ENCODE results near the gene GMNC. TPM values are rescaled to one million over a fixed set of nuclear protein-coding genes. Genes with fewer than 3 reads are reported as not detected.

Gene GMNC, protein sequence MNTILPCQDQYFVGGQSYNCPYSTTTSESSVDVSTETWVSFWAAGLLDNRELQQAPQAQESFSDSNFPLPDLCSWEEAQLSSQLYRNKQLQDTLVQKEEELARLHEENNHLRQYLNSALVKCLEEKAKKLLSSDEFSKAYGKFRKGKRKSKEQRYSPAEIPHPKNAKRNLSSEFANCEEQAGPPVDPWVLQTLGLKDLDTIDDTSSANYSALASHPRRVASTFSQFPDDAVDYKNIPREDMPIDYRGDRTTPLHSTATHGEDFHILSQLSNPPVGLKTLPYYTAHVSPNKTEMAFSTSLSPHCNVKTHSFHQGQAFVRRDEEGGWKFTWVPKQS
- 1 to 10 TPM; 1.4 to 2.2 TPM for total RNA-seq
- polyA plus RNA-seq (ENCODE audit: insufficient read length in 2 of 2), result 1 to 10 TPM; 1.8 to 2.9 TPM
- long read RNA-seq, donor 1, result 0 reads
- long read RNA-seq, donor 2, result 0 reads
- long read RNA-seq, donor 3, partial matches to known transcripts, result 0 of 1 reads
- long read RNA-seq, donor 3, other reads (novel, unspliced or antisense), result 0 of 1 reads
- long read RNA-seq, donor 4, result 0 reads

DNA sequence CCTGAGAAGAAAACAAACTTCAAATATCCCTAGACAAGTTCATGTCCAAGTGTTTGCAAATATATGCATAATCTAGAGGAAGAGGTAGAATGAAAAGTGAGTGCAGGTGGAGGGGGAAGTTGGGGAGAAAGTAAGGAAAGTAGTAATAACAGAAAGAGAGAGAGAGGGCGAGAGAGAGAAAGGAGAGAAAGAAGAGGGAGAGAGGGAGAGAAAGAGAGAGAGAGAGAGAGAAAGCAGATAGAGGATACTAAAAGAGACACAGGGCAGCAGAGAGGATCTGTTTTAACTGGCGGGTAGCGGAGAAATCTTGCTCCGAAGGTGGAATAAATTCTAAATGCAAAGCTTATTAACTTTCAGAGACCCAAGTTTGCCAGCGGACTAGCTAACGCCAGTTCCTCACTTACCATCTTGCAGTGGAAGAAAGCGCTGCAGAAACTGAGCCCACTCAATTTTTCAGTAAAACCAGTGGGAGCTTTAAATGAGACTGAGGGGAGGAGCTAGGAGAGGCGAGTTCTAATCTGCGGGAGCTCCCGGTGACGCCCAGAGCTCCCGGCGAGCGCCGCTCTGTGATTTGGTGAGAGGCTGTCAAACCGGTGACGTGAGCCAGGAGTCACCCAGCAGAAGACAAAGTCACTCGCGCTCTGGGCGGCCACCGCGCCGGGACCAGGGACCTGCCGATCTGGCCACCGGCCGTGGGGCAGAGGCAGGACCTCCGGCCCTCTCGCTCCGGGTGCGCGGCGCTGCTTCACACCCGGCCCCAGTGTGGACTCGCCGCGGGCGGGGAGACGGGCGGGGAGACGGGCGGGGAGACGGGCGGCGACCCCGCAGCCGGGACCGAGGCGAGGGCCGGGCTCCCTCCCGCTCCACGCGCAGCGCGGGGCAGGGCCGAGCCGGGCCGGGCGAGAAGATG is at the start of gene GMNC:
Gene GMNC, minus strand, starts transcription at position 486 of the 910 bp plus-strand sequence. Its CDS starts 79 bp downstream, at position 407.
- peak in 5 of 6 donors; percentile 33 to 86 (median 45) for DNase-seq (ENCODE audit: low read depth in 4 of 6, low spot score in 6 of 6)
- H3K36me3 ChIP-seq (ENCODE audit: control insufficient read depth, insufficient read depth, low read length), result no peaks in the 10 kb centered on the region
- no peak within 1 kb of the TSS for H3K27ac ChIP-seq (ENCODE audit: low read depth, low read length)
- peaks cover 15% of the 10 kb centered on the region for H3K27me3 ChIP-seq (ENCODE audit: control insufficient read depth, insufficient read depth, low read length)
- WGBS (ENCODE audit: insufficient coverage), result 1% methylated on average over 53 of the region's 58 CpGs
- H3K4me3 ChIP-seq (ENCODE audit: low read depth, low read length), result peak within 1 kb of the TSS; percentile 34
- H3K9me3 ChIP-seq (ENCODE audit: control insufficient read depth, insufficient read depth, low read length), result no peaks in the 10 kb centered on the region
- no peaks in the 10 kb centered on the region for H3K4me1 ChIP-seq (ENCODE audit: control insufficient read depth, insufficient read depth, low read length)

DNA sequence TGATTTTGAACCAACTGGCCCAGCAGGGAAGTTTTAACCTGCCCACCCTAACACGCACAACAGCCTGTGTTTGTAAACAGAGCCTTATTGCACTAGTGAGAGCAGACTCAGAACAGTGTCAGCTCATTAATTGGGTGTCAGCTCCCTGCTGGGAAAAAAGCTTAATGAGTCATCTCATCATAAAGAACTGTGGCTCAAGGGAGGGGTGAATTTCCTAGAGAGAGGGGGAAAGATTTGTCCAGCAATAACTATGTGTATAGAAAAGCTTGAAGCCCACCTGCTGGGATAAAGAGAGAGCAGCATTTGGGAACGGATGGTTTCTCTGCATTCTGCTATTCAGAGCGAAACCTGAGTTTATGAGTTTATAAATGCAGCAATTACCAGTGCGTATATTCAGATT is 48.9 kb upstream of the GMNC start:
- no CpG with 5 or more reads among the region's 4 CpGs for WGBS (ENCODE audit: insufficient coverage)
- H3K27me3 ChIP-seq (ENCODE audit: control insufficient read depth, insufficient read depth, low read length), result no peaks in the 10 kb centered on the region
- peak in 3 of 6 donors; percentile 0 to 75 (median 42) for DNase-seq (ENCODE audit: low read depth in 4 of 6, low spot score in 6 of 6)

DNA sequence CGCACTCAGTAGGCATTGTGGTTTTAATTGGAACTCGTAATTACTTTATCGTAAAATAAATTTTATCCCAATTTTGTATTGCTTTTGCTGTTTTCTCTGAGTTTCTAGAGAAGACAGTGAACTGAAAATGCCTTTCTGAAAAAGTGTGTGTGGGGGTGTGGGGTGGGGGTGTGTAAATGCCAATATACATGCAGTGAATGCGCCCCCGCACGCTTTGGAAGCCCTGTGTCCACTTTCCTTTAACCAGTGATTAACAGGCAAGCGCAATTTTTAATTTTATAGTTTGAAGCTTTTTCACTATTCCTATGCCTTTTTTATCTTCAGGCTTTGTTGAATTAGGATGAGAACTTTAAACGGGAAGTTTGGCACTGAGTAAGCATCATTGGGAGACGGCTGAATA is 47.4 kb upstream of the GMNC start:
- WGBS (ENCODE audit: insufficient coverage), result no CpG with 5 or more reads among the region's 9 CpGs
- Histone ChIP-seq H3K4me1 (ENCODE audit: control insufficient read depth, insufficient read depth, low read length) (no peaks in the 10 kb centered on the region), H3K27me3 (ENCODE audit: control insufficient read depth, insufficient read depth, low read length) (no peaks in the 10 kb centered on the region), H3K27ac (ENCODE audit: low read depth, low read length) (no peak overlapping the region), H3K36me3 (ENCODE audit: control insufficient read depth, insufficient read depth, low read length) (no peaks in the 10 kb centered on the region), H3K9me3 (ENCODE audit: control insufficient read depth, insufficient read depth, low read length) (peaks cover 3% of the 10 kb centered on the region), H3K4me3 (ENCODE audit: low read depth, low read length) (no peak overlapping the region)
- no peak for DNase-seq (ENCODE audit: low read depth in 4 of 6, low spot score in 6 of 6)

More for the DNA sequence above, 48.9 kb upstream of the GMNC start:
- Histone ChIP-seq H3K4me1 (ENCODE audit: control insufficient read depth, insufficient read depth, low read length) (no peaks in the 10 kb centered on the region), H3K9me3 (ENCODE audit: control insufficient read depth, insufficient read depth, low read length) (no peaks in the 10 kb centered on the region), H3K36me3 (ENCODE audit: control insufficient read depth, insufficient read depth, low read length) (no peaks in the 10 kb centered on the region), H3K27ac (ENCODE audit: low read depth, low read length) (no peak overlapping the region), H3K4me3 (ENCODE audit: low read depth, low read length) (no peak overlapping the region)

DNA sequence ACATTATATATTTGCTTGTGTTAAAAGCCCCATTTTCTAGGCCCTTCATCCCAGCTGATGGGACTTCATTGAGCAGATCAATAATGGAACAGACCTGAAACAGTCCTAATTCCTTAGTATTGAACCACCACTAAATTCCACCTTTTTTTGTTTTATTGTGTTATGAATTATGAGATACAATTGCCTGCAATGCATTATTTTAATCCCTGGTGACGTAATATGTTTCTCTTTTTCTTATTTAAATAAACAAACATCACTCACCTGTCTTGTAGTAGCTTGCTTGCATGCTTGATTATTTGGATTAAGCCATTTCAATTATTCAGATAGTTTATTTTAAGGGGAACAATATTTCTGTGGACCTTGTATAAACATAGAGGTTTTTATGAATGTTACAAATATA is 40.7 kb upstream of the GMNC start:
- no peak overlapping the region for H3K4me3 ChIP-seq (ENCODE audit: low read depth, low read length)
- no peaks in the 10 kb centered on the region for H3K27me3 ChIP-seq (ENCODE audit: control insufficient read depth, insufficient read depth, low read length)
- no peak overlapping the region for H3K27ac ChIP-seq (ENCODE audit: low read depth, low read length)
- DNase-seq (ENCODE audit: low read depth in 4 of 6, low spot score in 6 of 6), result no peak
- no peaks in the 10 kb centered on the region for H3K4me1 ChIP-seq (ENCODE audit: control insufficient read depth, insufficient read depth, low read length)
- WGBS (ENCODE audit: insufficient coverage), result no CpG with 5 or more reads among the region's 1 CpG
- H3K36me3 ChIP-seq (ENCODE audit: control insufficient read depth, insufficient read depth, low read length), result no peaks in the 10 kb centered on the region
- H3K9me3 ChIP-seq (ENCODE audit: control insufficient read depth, insufficient read depth, low read length), result peaks cover 3% of the 10 kb centered on the region

DNA sequence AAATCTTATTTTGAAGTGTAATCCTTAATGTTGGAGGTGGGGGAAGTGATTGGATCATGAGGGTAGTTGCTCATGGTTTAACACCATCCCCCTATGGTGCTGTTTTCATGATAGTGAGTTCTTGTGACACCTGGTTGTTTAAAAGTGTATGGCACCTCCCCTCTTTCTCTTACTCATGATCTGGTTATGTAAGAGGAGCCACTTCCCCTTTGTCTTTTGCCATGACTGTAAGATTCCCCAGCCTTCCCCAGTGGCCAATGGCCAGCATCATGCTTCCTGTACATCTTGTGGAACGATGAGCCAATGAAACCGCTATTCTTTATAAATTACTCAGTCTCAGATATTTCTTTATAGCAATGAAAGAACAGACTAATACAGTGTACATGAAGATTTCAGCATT is 39.8 kb upstream of the GMNC start:
- Histone ChIP-seq H3K9me3 (ENCODE audit: control insufficient read depth, insufficient read depth, low read length) (peaks cover 3% of the 10 kb centered on the region), H3K27ac (ENCODE audit: low read depth, low read length) (no peak overlapping the region), H3K36me3 (ENCODE audit: control insufficient read depth, insufficient read depth, low read length) (no peaks in the 10 kb centered on the region), H3K4me3 (ENCODE audit: low read depth, low read length) (no peak overlapping the region), H3K27me3 (ENCODE audit: control insufficient read depth, insufficient read depth, low read length) (no peaks in the 10 kb centered on the region), H3K4me1 (ENCODE audit: control insufficient read depth, insufficient read depth, low read length) (no peaks in the 10 kb centered on the region)
- no CpG with 5 or more reads among the region's 2 CpGs for WGBS (ENCODE audit: insufficient coverage)
- no peak for DNase-seq (ENCODE audit: low read depth in 4 of 6, low spot score in 6 of 6)

DNA sequence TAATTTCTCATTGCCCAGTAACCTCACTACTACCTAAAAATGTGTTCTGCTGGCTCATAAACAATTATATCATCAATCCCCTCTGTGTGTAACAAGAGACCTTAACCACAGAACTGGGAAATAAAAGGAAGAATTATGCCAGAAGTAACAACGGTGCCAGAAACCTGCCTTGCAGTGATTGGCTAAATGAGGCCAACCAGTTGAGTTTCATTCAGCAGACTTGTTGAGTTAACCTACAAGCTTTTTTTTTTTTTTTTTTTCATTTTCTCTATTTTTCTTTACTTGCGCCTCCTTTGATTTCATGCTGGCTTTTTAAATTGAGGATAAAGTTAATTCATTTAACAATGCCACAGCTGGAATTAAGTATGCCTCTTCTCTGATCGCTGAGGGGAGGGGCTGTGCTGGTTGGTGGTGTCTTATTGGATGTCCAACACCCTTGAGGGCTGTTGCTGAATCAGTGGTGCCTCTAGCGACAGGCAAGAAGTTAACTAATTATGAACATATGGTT is 30.0 kb upstream of the GMNC start:
- WGBS (ENCODE audit: insufficient coverage), result 65% methylated on average over 2 of the region's 4 CpGs
- peaks cover 5% of the 10 kb centered on the region for H3K9me3 ChIP-seq (ENCODE audit: control insufficient read depth, insufficient read depth, low read length)

DNA sequence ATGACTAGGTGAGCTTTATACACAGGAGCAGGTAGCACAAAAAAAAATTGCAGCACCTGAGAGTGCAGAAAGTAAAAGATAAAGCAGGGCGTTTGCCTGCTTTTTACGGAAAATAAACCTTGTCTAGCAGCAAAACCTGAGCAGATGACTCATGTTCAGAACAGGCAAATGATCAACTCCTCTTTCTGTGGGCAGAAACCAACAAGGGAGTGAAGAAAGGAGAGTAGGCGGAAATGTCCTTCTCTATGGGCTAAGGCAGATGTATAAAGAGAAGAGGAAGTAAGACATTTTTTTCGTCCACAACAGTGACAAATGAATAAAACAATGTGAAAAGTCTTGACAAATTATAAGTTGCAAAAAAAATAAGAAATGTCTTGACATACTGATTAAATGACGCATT is 24.5 kb upstream of the GMNC start:
- Histone ChIP-seq H3K4me3 (ENCODE audit: low read depth, low read length) (no peak overlapping the region), H3K27me3 (ENCODE audit: control insufficient read depth, insufficient read depth, low read length) (no peaks in the 10 kb centered on the region), H3K27ac (ENCODE audit: low read depth, low read length) (no peak overlapping the region), H3K36me3 (ENCODE audit: control insufficient read depth, insufficient read depth, low read length) (no peaks in the 10 kb centered on the region), H3K9me3 (ENCODE audit: control insufficient read depth, insufficient read depth, low read length) (no peaks in the 10 kb centered on the region), H3K4me1 (ENCODE audit: control insufficient read depth, insufficient read depth, low read length) (no peaks in the 10 kb centered on the region)
- no peak for DNase-seq (ENCODE audit: low read depth in 4 of 6, low spot score in 6 of 6)
- WGBS (ENCODE audit: insufficient coverage), result 100% methylated on average over 2 of the region's 5 CpGs

More for the DNA sequence above, 30.0 kb upstream of the GMNC start:
- Histone ChIP-seq H3K4me3 (ENCODE audit: low read depth, low read length) (no peak overlapping the region), H3K4me1 (ENCODE audit: control insufficient read depth, insufficient read depth, low read length) (no peaks in the 10 kb centered on the region), H3K27me3 (ENCODE audit: control insufficient read depth, insufficient read depth, low read length) (no peaks in the 10 kb centered on the region), H3K36me3 (ENCODE audit: control insufficient read depth, insufficient read depth, low read length) (no peaks in the 10 kb centered on the region), H3K27ac (ENCODE audit: low read depth, low read length) (no peak overlapping the region)
- DNase-seq (ENCODE audit: low read depth in 4 of 6, low spot score in 6 of 6), result peak in 1 of 6 donors; percentile 26

DNA sequence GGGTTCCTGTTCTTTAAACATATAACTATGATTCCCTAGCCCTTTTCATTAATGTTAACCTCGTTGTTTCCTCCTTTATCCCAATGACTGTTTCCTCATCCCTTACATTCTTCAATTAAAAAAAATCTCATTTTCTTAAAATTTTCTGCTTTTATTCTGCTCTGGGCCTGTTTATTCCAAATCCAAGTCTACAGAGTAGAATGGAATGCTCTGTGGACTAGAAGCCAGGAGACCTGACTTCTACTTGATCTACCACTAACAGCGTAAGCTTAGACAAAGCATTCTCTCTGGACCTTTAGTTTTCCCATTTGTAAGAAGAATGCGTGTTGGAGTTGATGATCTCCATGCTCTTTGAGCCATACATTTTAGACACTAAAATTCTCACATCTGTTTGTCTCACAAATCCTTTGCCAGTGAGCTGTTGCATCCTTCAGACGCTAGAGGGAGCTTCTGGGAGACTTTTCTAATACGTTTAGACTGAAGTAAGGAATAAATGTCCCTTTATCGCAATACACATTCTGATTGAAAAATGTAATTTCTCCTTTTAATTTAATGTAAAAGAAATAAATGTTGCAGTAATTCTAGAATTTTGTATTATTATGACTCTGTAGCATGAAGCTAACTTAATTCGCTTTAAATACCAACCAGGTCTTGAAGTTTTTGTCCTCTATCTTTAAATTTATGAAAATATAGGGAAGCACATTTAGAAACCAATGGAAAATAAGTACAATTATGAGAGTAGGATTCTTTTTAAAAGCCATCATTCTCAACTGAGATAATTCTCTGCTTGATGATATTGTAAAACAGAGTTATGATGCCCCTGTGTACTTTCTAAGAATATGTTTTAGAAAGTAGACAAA is 21.7 kb upstream of the GMNC start:
- Histone ChIP-seq H3K27ac (ENCODE audit: low read depth, low read length) (no peak overlapping the region), H3K36me3 (ENCODE audit: control insufficient read depth, insufficient read depth, low read length) (no peaks in the 10 kb centered on the region), H3K4me3 (ENCODE audit: low read depth, low read length) (no peak overlapping the region), H3K9me3 (ENCODE audit: control insufficient read depth, insufficient read depth, low read length) (no peaks in the 10 kb centered on the region), H3K27me3 (ENCODE audit: control insufficient read depth, insufficient read depth, low read length) (no peaks in the 10 kb centered on the region), H3K4me1 (ENCODE audit: control insufficient read depth, insufficient read depth, low read length) (no peaks in the 10 kb centered on the region)
- 100% methylated on average over 1 of the region's 7 CpGs for WGBS (ENCODE audit: insufficient coverage)
- DNase-seq (ENCODE audit: low read depth in 4 of 6, low spot score in 6 of 6), result peak in 5 of 6 donors; percentile 58 to 93 (median 71)

DNA sequence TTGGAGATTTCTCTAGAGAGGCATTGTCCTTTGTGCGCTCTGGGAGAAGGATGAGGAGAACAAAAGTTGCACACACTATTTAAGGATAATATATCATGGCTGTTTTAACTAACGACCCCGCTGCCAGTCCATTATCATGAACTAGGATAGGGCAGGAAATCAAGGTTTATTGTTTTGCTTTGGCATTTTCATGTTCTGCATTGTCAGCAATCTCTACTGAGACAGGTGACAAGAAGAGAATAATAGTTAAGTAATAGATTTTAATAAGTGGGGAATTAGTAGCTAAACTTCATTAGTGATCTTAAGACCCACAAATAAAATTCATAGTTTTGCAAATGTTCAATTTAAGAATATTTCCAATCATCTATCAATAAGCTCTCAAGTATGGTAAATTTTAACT is 20.6 kb upstream of the GMNC start:
- WGBS (ENCODE audit: insufficient coverage), result no CpG with 5 or more reads among the region's 3 CpGs
- no peaks in the 10 kb centered on the region for H3K4me1 ChIP-seq (ENCODE audit: control insufficient read depth, insufficient read depth, low read length)
- H3K36me3 ChIP-seq (ENCODE audit: control insufficient read depth, insufficient read depth, low read length), result no peaks in the 10 kb centered on the region
- H3K27me3 ChIP-seq (ENCODE audit: control insufficient read depth, insufficient read depth, low read length), result no peaks in the 10 kb centered on the region
- no peak overlapping the region for H3K27ac ChIP-seq (ENCODE audit: low read depth, low read length)
- H3K4me3 ChIP-seq (ENCODE audit: low read depth, low read length), result no peak overlapping the region
- no peaks in the 10 kb centered on the region for H3K9me3 ChIP-seq (ENCODE audit: control insufficient read depth, insufficient read depth, low read length)
- no peak for DNase-seq (ENCODE audit: low read depth in 4 of 6, low spot score in 6 of 6)

Measured in spinal cord (tissue), 10 donors.